ENCODE measurements around the gene TMEM128. TPM values are rescaled to one million over a fixed set of nuclear protein-coding genes. Genes with fewer than 3 reads are reported as not detected.

Gene TMEM128
- total and polyA plus RNA-seq, 2 of the 13 experiments (the other 11 are each of a cell fraction or from before 2014, with no cell fraction given): 19.4 to 27.9 TPM

GRCh38 chr4:4260185-4260751 lies 12.2 kb upstream of the TMEM128 start (continued):
- TF ChIP-seq ELF3 (CRISPR knock-in tag; IDR thresholded peaks at IDR 0.05) (no peak), ZC3H4 (CRISPR knock-in tag; IDR thresholded peaks at IDR 0.05; ENCODE audit: borderline replicate concordance) (no peak), ONECUT2 (CRISPR knock-in tag; IDR thresholded peaks at IDR 0.05) (0 out of 2 replicates have a peak, but pooled peaks have one; percentile 25), KDM5A (IDR thresholded peaks at IDR 0.05; ENCODE audit: borderline replicate concordance, low read length) (peak; percentile 5; the same call in 1 of the 2 replicates), SPEN (CRISPR knock-in tag; IDR thresholded peaks at IDR 0.05; ENCODE audit: low read depth) (no peak), ZNF232 (CRISPR knock-in tag; IDR thresholded peaks at IDR 0.05; ENCODE audit: borderline replicate concordance) (no peak), NFIC (IDR thresholded peaks at IDR 0.05; ENCODE audit: low read length) (no peak; the same call in 1 of the 2 replicates), ZMYM3 (CRISPR knock-in tag; IDR thresholded peaks at IDR 0.05) (peak; percentile 60; the same call in 1 of the 2 replicates), ZNF121 (CRISPR knock-in tag; IDR thresholded peaks at IDR 0.05) (peak; percentile 93), SRSF4 (IDR thresholded peaks at IDR 0.05; ENCODE audit: low read depth, low read length, poor library complexity, severe bottlenecking) (no peak), ZNF326 (CRISPR knock-in tag; IDR thresholded peaks at IDR 0.05; ENCODE audit: borderline replicate concordance) (no peak), REPIN1 (CRISPR knock-in tag; IDR thresholded peaks at IDR 0.05; ENCODE audit: borderline replicate concordance, low read depth) (peak; percentile 55; the same call in 1 of the 2 replicates), RAD21 (CRISPR knock-in tag; IDR thresholded peaks at IDR 0.05) (peak; percentile 61), TSC22D2 (CRISPR knock-in tag; IDR thresholded peaks at IDR 0.05; ENCODE audit: borderline replicate concordance) (no peak), ZFP91 (CRISPR knock-in tag; IDR thresholded peaks at IDR 0.05; ENCODE audit: borderline replicate concordance) (peak; percentile 29; the same call in 1 of the 2 replicates), SMC3 (IDR thresholded peaks at IDR 0.05; ENCODE audit: low read length) (peak; percentile 23; the same call in 1 of the 2 replicates), RNF219 (CRISPR knock-in tag; IDR thresholded peaks at IDR 0.05) (0 out of 2 replicates have a peak, but pooled peaks have one; percentile 33), STAG1 (CRISPR knock-in tag; IDR thresholded peaks at IDR 0.05) (peak; percentile 68), SIX1 (CRISPR knock-in tag; IDR thresholded peaks at IDR 0.05; ENCODE audit: borderline replicate concordance) (no peak), ZNF629 (CRISPR knock-in tag; conservative IDR thresholded peaks at IDR 0.05) (0 out of 2 replicates have a peak, but pooled peaks have one; percentile 21), ZSCAN30 (CRISPR knock-in tag; IDR thresholded peaks at IDR 0.05) (0 out of 2 replicates have a peak, but pooled peaks have one; percentile 34), FOXA1 (IDR thresholded peaks at IDR 0.05) (no peak), FOXA1 (CRISPR knock-in tag; IDR thresholded peaks at IDR 0.05) (peak; percentile 50; the same call in 1 of the 2 replicates), TBL1XR1 (IDR thresholded peaks at IDR 0.05; ENCODE audit: borderline replicate concordance, low read length, partially characterized antibody) (no peak)
- TF ChIP-seq, protein P1, sequence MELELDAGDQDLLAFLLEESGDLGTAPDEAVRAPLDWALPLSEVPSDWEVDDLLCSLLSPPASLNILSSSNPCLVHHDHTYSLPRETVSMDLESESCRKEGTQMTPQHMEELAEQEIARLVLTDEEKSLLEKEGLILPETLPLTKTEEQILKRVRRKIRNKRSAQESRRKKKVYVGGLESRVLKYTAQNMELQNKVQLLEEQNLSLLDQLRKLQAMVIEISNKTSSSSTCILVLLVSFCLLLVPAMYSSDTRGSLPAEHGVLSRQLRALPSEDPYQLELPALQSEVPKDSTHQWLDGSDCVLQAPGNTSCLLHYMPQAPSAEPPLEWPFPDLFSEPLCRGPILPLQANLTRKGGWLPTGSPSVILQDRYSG (CRISPR knock-in tag; IDR thresholded peaks at IDR 0.05): no peak

All from HepG2 (cell line).